HFFc6 (cell line): ENCODE results near the gene CARD14. TPM values are rescaled to one million over a fixed set of nuclear protein-coding genes. Genes with fewer than 3 reads are reported as not detected.

Experiments
- DNase-seq: peaks from one replicate; pipeline ENCODE4 v3.0.0-alpha.2; 2018
- H3K27ac Mint-ChIP-seq: 2 replicates; pipeline ENCODE4 v1.8.0; 2020; ENCODE audit warnings: mild to moderate bottlenecking, mixed read lengths
- H3K27me3 Mint-ChIP-seq: 2 replicates; pipeline ENCODE4 v1.8.0; 2021; ENCODE audit warnings: mild to moderate bottlenecking, moderate library complexity, mixed read lengths; ENCODE audit not compliant: insufficient read depth
- H3K36me3 Mint-ChIP-seq: 2 replicates; pipeline ENCODE4 v1.8.0; 2021; ENCODE audit warnings: low read depth, mixed read lengths
- H3K4me1 Mint-ChIP-seq: 2 replicates; pipeline ENCODE4 v1.8.0; 2020; ENCODE audit warnings: low read depth, mixed read lengths
- H3K4me3 Mint-ChIP-seq: 2 replicates; pipeline ENCODE4 v1.8.0; 2020; ENCODE audit warnings: mild to moderate bottlenecking, moderate library complexity, mixed read lengths
- H3K9me3 Mint-ChIP-seq: 2 replicates; pipeline ENCODE4 v1.8.0; 2020; ENCODE audit warnings: mild to moderate bottlenecking, mixed read lengths
- total RNA-seq, 6 experiments: library from RNA; stranded (reverse); fragmentation: NEBNext Ultra II Directional; extraction: Animal tissue kit (Norgen Biotek cat#: 25700); gene quantifications; 2 replicates in 1 of 6; 3 replicates in 5 of 6; pipeline ENCODE4 v1.2.3, GENCODE V29; 2021
- TF ChIP-seq, protein P1 (sequence below): fragments of 200-600 bp; sonication (generic); IDR thresholded peaks from 2 replicates; pipeline ENCODE4 v1.5.0; 2021; ENCODE audit warnings: antibody characterized with exemption, mild to moderate bottlenecking

Gene CARD14
- total RNA-seq, 6 experiments from 2014 or later = not detected

DNA sequence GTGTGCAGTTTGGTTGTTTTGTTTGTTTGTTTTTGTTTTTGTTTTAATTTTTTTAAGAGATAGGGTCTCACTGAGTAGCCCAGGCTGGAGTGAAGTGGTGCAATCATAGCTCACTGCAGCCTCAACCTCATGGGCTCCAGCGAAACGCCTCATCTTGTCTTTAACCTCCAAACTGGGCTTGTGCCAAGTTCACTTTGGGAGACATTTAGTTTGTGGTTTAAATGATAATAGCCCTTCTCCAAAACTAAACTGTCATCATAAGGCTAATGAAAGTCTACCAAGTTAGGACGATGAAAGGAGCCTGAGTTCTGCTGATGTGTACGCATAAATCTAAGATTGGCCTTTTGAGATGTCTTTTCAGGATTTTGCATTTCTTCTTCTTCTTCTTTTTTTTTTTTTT lies 6.5 kb upstream of the CARD14 start:
- no peak for DNase-seq
- Mint-ChIP-seq H3K4me1 (no peaks in the 10 kb centered on the region), H3K4me3 (no peak overlapping the region), H3K27me3 (peaks cover 16% of the 10 kb centered on the region), H3K27ac (no peak overlapping the region), H3K9me3 (no peaks in the 10 kb centered on the region), H3K36me3 (no peaks in the 10 kb centered on the region)
- TF ChIP-seq, protein P1, sequence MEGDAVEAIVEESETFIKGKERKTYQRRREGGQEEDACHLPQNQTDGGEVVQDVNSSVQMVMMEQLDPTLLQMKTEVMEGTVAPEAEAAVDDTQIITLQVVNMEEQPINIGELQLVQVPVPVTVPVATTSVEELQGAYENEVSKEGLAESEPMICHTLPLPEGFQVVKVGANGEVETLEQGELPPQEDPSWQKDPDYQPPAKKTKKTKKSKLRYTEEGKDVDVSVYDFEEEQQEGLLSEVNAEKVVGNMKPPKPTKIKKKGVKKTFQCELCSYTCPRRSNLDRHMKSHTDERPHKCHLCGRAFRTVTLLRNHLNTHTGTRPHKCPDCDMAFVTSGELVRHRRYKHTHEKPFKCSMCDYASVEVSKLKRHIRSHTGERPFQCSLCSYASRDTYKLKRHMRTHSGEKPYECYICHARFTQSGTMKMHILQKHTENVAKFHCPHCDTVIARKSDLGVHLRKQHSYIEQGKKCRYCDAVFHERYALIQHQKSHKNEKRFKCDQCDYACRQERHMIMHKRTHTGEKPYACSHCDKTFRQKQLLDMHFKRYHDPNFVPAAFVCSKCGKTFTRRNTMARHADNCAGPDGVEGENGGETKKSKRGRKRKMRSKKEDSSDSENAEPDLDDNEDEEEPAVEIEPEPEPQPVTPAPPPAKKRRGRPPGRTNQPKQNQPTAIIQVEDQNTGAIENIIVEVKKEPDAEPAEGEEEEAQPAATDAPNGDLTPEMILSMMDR = no peak

DNA sequence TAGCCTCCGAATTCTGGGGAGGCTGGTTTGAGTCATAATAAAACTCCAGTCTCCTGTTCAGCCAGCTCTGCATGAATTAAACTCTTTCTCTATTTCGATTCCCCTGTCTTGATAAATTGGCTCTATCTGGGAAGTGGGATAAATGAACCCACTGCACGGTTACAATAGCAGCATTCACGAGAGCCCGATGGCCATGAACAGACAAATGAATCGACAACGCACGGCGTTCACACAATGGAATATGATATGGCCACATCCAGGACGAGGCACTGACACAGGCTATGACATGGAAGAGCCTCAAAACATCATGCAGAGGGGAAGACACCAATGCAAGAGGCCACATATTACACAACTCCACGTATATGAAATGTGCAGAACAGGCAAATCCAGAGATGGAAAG lies 5.6 kb upstream of the CARD14 start:
- DNase-seq = no peak
- Mint-ChIP-seq H3K27ac (no peak overlapping the region), H3K27me3 (peaks cover 20% of the 10 kb centered on the region), H3K4me1 (no peaks in the 10 kb centered on the region), H3K9me3 (no peaks in the 10 kb centered on the region), H3K4me3 (no peak overlapping the region), H3K36me3 (no peaks in the 10 kb centered on the region)
- TF ChIP-seq, protein P1 = no peak

DNA sequence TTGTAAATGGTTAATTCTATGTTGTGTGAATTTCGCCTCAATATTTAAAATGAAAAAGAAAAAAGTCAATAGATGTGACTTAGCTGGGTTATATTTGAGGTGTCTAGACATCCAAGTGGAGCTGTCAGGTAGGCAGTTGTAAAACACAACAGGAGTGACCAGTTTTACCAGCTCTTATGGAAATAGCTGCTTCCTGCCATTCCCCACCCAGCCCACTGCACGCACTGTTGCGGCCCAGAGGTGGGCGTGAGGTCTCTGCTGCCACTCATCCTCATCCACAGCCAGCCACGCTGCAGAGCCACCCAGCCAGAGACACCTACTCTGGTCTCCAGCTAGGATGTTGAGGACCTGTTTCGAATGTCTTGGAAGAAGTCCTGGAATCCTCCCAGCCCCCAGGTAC lies 3.4 kb upstream of the CARD14 start:
- no peak overlapping the region for H3K27ac Mint-ChIP-seq
- H3K36me3 Mint-ChIP-seq = no peaks in the 10 kb centered on the region
- no peak overlapping the region for H3K4me3 Mint-ChIP-seq
- H3K27me3 Mint-ChIP-seq = peaks cover 22% of the 10 kb centered on the region
- no peaks in the 10 kb centered on the region for H3K4me1 Mint-ChIP-seq
- TF ChIP-seq, protein P1 = no peak
- no peak for DNase-seq
- H3K9me3 Mint-ChIP-seq = no peaks in the 10 kb centered on the region

DNA sequence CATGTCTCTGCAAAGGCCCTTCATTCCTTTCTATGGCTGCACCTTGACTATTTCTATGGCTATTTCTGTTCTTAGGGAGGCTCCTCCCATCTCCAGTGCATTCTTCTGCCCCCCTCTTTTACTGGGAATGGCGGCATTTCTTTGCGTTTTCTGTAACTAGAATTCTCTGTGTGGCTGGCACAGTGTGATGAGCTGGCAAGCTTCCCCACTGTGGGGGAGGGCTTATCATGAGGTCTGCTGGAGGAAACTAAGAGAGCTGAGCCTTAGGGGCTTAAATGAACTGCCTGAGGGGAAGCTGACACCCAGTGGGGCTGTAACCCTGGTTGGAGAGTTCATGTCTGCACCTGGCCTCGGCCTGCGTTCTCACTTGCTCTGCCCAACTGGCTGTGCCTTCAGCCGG lies 1.5 kb upstream of the CARD14 start:
- no peak for DNase-seq
- H3K36me3 Mint-ChIP-seq = no peaks in the 10 kb centered on the region
- H3K27me3 Mint-ChIP-seq = peaks cover 22% of the 10 kb centered on the region
- no peaks in the 10 kb centered on the region for H3K4me1 Mint-ChIP-seq
- H3K4me3 Mint-ChIP-seq = no peak overlapping the region
- TF ChIP-seq, protein P1 = no peak
- no peaks in the 10 kb centered on the region for H3K9me3 Mint-ChIP-seq
- H3K27ac Mint-ChIP-seq = no peak overlapping the region

DNA sequence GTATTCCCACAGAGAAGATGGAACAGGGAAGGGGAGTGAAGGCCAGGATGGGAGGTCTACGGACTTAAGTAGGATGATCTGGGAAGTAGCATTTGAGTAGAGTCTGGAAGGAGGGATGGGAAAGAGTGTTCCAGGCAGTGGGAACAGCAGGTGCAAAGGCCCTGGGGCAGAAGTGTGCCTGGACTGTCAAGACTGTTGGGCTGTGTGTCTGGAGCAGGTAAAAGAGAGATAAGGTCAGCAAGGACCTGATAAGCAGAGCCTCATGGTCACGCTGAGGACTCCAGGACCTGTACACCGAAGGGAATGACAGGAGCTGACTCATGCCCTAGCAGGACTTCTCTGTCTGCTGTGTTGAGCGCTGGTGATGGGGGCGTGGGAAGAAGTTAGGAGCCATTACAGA lies 723 bp upstream of the CARD14 start:
- no peak for DNase-seq
- Mint-ChIP-seq H3K4me3 (no peak overlapping the region), H3K27me3 (peaks cover 22% of the 10 kb centered on the region), H3K27ac (no peak overlapping the region), H3K4me1 (no peaks in the 10 kb centered on the region), H3K36me3 (no peaks in the 10 kb centered on the region), H3K9me3 (no peaks in the 10 kb centered on the region)
- TF ChIP-seq, protein P1 = no peak

DNA sequence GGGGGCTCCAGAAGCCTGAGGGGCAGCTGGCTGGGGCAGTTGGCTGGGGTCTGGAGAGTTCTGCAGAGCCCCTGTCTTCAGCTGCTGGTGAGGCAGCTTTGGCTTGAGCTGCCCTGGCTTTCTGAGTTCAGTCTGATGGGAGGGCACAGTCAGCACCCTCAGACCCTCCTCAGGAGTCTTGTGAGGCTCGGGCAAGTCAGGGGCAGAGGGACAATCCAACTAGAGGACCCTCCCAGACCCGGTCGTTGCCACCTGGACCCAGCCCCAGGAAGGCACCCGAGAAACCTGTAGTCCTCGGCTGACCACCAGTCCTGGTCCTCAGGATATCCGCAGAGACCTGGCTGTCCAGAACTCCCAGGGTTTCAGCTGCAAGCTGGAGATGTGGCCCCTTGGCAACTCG lies 1.9 kb downstream of the CARD14 start:
- TF ChIP-seq, protein P1 = no peak
- H3K4me1 Mint-ChIP-seq = peaks cover 6% of the 10 kb centered on the region
- no peaks in the 10 kb centered on the region for H3K9me3 Mint-ChIP-seq
- no peaks in the 10 kb centered on the region for H3K36me3 Mint-ChIP-seq
- peaks cover 23% of the 10 kb centered on the region for H3K27me3 Mint-ChIP-seq
- no peak for DNase-seq
- H3K27ac Mint-ChIP-seq = no peak overlapping the region
- no peak overlapping the region for H3K4me3 Mint-ChIP-seq
